EH (cell line): ENCODE results near the gene SDC3.

Source experiments
- DNase-seq: peaks from one replicate; pipeline ENCODE4 v3.0.0-alpha.2; 2015; ENCODE audit warnings: low read depth

The SDC3 gene

DNA sequence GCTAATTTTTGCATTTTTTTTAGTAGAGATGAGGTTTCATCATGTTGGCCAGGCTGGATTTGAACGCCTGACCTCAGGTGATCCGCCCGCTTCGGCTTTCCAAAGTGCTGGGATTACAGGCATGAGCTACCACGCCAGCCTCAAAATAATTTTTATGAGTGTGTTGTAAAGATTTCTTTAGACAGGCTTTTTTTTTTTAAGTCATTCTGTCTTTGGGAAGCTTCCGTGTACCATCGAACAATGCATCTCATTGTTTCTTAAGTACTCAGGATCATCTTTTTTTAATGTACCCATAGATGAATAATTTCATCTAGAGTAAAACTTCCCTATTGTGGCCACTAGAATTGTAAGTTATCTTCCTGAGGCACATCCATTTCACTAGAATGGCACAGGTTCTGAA is 19.6 kb upstream of the SDC3 start:
- no peak for DNase-seq

- DNase-seq: no peak
These were observed 18.9 kb upstream of the SDC3 start for GRCh38 chr1:30927448-30927847.

GRCh38 chr1:30923597-30923996 is 15.0 kb upstream of the SDC3 start:
- DNase-seq: peak; percentile 66

DNA sequence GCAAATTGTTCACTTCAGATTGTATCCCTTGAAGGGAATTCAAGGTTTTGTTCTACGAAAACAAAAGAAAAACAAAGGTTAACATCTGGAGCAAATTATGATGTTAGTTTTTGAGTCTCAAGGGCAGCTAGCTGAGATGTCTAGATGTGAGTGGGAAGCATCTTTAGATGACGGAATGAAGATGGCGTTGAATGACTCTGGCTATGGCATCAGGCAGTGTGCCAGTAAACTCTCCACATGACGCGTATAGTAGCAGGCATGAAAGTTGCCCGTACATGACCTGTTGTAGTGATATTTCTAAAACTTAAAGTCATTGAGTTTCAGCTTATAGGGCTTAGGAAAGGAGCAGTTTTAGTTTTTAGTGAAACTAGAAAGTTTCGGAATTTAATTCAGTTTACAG is 12.3 kb upstream of the SDC3 start:
- DNase-seq: no peak

GRCh38 chr1:30919025-30919881 is 10.7 kb upstream of the SDC3 start:
- DNase-seq: peak; percentile 64

DNA sequence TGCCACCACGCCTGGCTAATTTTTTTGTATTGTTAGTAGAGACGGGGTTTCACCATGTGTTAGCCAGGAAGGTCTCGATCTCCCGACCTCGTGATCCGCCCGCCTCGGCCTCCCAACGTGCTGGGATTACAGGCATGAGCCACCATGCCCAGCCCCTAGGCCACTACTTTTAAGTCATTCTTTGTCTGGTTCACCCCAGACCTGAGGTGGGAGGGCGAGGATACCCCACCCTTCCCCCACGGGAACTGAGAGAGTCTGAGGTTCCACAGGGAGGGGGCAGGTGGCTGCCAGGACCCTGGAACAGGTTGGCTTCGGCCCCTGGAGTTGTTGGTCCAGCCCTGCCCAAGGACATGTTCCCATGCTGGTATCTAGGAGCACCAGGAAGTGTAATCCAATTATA is 7.7 kb upstream of the SDC3 start:
- DNase-seq: no peak

- no peak for DNase-seq
These were observed 7.1 kb upstream of the SDC3 start for GRCh38 chr1:30915491-30916230.

DNA sequence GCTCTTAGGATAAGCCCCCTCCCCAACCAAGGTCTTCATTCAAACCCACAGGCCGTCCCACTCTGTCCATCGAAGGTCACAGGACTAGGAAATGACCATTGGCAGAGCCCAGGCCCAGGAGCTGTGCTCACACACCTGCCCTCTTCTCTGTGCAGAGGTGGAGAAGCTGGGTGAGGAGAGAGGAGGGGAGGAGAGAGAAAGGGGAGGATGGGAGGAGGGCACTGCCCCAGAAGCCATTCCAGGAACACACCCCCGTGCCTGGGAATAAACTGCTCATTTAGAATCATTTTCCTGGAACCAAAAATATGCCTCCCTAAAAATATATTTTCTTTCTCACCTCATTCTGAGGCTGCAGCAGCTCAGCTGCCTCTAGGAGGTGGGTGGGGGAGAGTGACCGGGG is 6.4 kb upstream of the SDC3 start:
- DNase-seq: no peak

- no peak for DNase-seq
These were observed 6.0 kb upstream of the SDC3 start for GRCh38 chr1:30914587-30914922.

GRCh38 chr1:30912913-30913652 is 4.5 kb upstream of the SDC3 start:
- peak; percentile 35 for DNase-seq

GRCh38 chr1:30912224-30912623 is 3.7 kb upstream of the SDC3 start:
- no peak for DNase-seq

DNA sequence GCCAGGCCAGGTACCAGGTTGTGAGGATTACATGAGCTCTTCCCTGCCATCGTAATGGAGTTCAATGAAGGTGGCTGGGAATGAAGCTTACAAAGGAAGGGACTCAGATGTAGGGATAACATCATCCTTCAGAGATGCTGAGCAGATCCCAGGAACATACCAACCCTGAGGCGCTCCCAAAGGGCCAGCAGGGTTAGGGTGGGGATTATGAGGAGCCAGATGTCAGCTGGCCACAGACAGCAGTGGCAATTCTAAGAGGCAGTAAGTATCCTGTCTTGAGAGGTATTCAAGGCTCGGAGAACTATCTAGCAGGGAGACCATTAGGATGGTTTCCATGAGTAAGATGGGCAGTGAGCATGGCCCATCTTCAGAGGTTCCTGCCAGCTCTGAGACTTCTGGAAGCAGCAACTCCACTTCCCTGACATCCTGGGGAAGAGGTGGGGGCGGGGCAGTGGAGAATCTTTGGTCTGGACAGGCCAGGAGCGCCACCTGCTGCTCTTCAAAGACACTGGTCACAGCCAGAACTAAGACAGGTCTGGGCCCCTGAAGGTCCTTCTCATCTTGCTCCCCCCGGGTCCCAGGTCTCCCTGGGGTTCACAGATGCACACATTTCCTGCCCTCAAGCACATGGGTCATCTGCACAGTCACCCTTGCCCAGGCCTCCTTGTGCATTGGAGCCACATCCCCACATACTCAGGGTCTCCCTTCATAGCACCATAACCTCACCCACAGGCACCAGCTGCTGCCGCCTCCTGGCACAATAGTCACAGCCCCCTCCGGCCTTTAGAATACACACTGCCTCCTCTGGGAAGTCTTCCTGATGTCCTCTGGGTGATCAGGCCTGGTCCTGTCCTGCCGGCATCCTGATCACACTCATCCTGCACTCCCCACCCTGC is 2.7 kb upstream of the SDC3 start:
- DNase-seq: peak; percentile 89

GRCh38 chr1:30909365-30910068 is 959 bp upstream of the SDC3 start:
- DNase-seq: no peak

DNA sequence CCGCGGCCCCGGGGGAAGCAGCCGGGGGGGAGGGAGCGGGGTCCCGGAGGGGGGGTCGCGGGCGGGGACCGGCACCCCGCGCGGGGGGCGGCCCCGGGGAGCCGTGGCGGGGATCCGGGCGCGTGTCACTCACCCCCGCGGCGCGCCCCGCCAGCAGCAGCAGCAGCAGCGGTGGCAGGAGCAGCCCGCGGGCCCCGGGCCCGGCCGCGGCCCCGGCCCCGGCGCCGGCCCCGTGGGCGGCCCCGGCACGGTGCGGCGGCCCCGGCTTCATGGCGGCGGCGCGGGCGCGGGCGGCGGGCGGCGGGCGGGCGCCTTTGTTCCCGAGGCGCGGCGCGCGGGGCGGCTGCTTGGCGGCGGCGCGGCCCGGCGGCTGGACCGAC is 252 bp downstream of the SDC3 start:
- DNase-seq: no peak

GRCh38 chr1:30907481-30908315 is 860 bp downstream of the SDC3 start:
- DNase-seq: no peak

DNA sequence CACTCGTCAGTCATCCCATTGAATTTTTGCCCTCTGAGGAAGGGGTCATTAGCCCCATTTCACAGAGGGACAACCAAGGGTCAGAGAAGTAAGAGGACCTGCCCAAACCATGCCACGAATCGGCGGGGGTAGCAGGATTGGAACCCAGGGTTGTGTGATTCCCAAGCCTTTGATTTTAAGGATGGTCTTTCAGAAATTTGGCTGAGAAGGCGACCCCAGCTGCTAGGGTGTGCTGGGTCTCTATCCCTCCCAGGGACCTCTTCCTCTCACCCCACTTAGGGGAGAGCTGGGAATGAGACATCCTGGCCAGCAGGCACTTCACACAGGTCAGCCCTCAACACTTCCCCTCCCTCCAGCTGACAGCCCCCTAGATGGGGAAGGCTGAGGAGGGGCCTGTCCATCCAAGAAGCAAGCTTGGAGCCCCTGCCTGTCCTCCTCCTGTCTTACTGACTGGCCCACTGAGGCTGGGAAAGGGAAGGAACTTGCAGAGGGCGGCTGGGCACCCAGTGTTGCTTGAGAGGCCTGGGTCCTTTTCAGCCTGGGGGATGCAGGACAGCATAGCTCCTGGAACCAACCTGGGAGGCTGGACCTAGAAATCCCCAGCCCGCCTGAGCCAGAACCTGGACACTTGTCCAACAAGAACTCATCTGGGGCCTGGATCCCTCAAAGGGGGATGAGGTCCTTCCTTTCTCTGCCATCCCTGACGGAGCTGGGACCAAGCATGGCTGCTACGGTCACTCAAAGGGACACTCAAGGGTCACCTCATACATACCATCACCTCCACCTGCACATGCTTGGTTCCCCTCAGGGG is 1.7 kb downstream of the SDC3 start:
- DNase-seq: no peak

GRCh38 chr1:30905916-30906620 is 2.5 kb downstream of the SDC3 start:
- DNase-seq: no peak

DNA sequence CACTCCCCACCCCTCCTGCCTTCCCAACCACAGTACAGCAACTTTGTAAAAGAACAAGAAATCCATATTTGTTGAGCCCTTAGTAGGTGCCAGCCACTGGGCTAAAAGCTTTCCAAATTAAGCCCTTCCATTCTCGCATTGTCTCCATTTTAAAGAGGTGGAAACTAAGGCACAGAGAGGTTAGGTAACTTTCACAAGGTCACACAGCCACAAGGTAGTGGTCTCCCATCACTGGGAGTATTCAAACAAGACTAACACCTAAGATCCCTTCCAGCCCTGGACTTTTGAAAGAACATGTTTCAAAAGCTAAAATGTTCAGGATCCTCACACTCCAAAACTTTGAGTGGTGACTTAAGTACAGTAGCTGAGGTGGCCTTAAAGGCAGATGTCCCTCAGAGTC is 3.2 kb downstream of the SDC3 start:
- no peak for DNase-seq

DNA sequence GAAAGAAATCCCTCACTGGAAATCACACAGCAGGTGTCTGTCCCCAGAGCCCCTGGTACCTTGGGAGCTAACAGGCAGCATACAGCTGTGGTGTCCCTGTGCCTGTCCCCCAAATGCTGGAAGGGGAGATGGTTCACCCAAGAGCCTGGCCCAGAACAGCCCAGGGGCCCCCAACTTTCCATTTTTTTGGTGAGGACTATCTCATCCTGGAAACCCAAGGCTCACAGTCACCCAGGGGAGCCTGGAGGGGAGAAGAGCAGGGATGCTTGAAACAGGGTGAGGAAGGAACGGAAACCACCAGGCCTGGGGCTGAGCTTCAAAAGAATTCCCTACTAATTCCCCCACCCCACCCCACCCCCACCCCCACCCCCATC is 3.6 kb downstream of the SDC3 start:
- DNase-seq: no peak
